ENCODE results near the gene CCDC121.
"Not testable (repeated sequence)": the region's sequence is repeated elsewhere in the genome, so short reads cannot be mapped to it uniquely, and the experiment has no call there.

Gene CCDC121

DNA sequence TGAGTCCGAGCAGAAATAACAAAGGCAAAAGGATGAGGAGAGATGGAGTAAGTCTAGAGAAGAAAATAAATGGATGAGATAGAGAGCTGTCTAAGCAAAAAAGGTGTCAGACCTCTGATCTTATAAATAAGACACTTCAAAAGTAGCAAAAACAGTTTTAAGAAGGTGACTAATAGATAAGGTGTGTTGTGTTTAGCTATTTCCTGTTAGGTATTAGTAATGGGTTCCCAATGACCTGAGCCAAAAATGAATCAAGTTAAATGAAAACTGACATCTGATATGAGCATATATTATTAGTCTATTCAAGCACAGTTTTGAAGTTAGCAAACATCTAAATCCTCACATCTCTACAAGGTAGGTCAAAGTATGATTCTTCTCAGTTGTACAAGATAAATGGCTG lies 24.0 kb upstream of the CCDC121 start:
- Histone ChIP-seq H3K27me3 (ENCODE audit: control insufficient read depth, insufficient read depth, low read length) (no peaks in the 10 kb centered on the region), H3K27ac (ENCODE audit: low read depth, low read length) (no peak overlapping the region), H3K4me1 (ENCODE audit: control insufficient read depth, insufficient read depth, low read length) (no peaks in the 10 kb centered on the region), H3K36me3 (ENCODE audit: control insufficient read depth, insufficient read depth, low read length) (peaks cover 55% of the 10 kb centered on the region), H3K4me3 (ENCODE audit: low read length) (no peak overlapping the region), H3K9ac (ENCODE audit: low read length) (no peak overlapping the region)

DNA sequence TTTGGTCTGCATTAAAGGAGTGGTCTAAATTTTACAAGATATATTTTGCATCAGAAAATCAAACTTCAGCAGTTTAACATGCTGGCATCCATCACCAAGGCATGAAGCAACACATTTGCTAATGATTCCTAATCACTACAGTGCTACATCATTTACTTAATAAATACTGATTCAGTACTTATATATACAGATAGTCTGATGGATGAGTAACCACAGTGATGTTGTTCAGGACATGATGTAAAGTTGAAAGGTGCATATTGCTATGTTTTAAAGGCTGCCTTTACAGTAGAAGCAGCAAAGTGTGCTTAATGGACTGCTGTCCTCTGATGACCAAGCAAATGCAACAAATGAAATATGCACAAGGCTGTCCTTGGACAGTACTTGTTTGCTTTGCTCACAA lies 23.5 kb upstream of the CCDC121 start:
- Histone ChIP-seq H3K4me3 (ENCODE audit: low read length) (no peak overlapping the region), H3K9ac (ENCODE audit: low read length) (no peak overlapping the region), H3K36me3 (ENCODE audit: control insufficient read depth, insufficient read depth, low read length) (peaks cover 54% of the 10 kb centered on the region), H3K27me3 (ENCODE audit: control insufficient read depth, insufficient read depth, low read length) (no peaks in the 10 kb centered on the region), H3K4me1 (ENCODE audit: control insufficient read depth, insufficient read depth, low read length) (no peaks in the 10 kb centered on the region), H3K27ac (ENCODE audit: low read depth, low read length) (no peak overlapping the region)

DNA sequence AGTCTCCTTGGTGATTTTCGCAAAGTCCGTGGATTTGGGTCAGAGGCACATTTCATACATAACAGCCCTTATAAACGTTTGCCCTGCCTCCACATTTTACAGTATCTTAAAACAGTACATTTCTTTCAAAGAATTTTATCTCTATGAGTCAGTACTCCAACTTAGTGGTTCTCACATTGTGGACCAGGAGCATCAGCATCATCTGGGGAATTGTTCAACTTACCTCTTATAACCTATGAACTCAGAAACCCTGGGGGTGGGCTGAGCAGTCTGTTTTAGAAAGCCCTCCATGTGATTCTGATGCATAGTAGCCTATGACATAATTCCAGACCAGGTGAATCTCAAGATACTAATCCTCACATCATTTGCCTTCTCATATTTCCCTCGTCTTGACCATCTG lies 22.2 kb upstream of the CCDC121 start:
- H3K4me1 ChIP-seq (ENCODE audit: control insufficient read depth, insufficient read depth, low read length), result no peaks in the 10 kb centered on the region
- H3K36me3 ChIP-seq (ENCODE audit: control insufficient read depth, insufficient read depth, low read length), result peaks cover 55% of the 10 kb centered on the region
- no peak overlapping the region for H3K4me3 ChIP-seq (ENCODE audit: low read length)
- no peaks in the 10 kb centered on the region for H3K27me3 ChIP-seq (ENCODE audit: control insufficient read depth, insufficient read depth, low read length)
- H3K9ac ChIP-seq (ENCODE audit: low read length), result no peak overlapping the region
- no peak overlapping the region for H3K27ac ChIP-seq (ENCODE audit: low read depth, low read length)

- no peak overlapping the region for H3K27ac ChIP-seq (ENCODE audit: low read depth, low read length)
- H3K4me1 ChIP-seq (ENCODE audit: control insufficient read depth, insufficient read depth, low read length), result no peaks in the 10 kb centered on the region
- H3K9ac ChIP-seq (ENCODE audit: low read length), result no peak overlapping the region
- peaks cover 39% of the 10 kb centered on the region for H3K36me3 ChIP-seq (ENCODE audit: control insufficient read depth, insufficient read depth, low read length)
- no peak overlapping the region for H3K4me3 ChIP-seq (ENCODE audit: low read length)
- no peaks in the 10 kb centered on the region for H3K27me3 ChIP-seq (ENCODE audit: control insufficient read depth, insufficient read depth, low read length)
Observed at GRCh38 chr2:27647737-27648136, 18.9 kb upstream of the CCDC121 start.

DNA sequence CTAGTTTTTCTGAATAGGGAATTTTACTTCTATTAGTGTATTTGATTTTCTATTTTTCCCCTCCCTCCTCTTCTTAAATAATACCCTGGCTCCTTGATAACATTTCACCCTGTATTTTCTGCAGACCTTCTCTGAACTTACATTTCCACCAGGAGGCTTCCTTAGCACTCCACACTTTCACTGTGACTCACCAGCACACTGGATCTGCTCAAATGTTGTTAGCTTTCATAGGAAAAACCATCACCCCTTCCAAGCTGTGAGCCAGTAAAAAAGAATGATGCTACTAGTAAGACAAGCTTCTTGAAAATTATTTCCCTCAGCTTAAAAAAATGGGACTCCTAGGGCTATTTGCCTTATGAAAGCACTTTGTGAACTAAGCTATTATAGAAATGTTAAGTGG lies 18.5 kb upstream of the CCDC121 start:
- Histone ChIP-seq H3K27ac (ENCODE audit: low read depth, low read length) (no peak overlapping the region), H3K9ac (ENCODE audit: low read length) (no peak overlapping the region), H3K36me3 (ENCODE audit: control insufficient read depth, insufficient read depth, low read length) (peaks cover 34% of the 10 kb centered on the region), H3K4me3 (ENCODE audit: low read length) (no peak overlapping the region), H3K27me3 (ENCODE audit: control insufficient read depth, insufficient read depth, low read length) (no peaks in the 10 kb centered on the region), H3K4me1 (ENCODE audit: control insufficient read depth, insufficient read depth, low read length) (no peaks in the 10 kb centered on the region)

DNA sequence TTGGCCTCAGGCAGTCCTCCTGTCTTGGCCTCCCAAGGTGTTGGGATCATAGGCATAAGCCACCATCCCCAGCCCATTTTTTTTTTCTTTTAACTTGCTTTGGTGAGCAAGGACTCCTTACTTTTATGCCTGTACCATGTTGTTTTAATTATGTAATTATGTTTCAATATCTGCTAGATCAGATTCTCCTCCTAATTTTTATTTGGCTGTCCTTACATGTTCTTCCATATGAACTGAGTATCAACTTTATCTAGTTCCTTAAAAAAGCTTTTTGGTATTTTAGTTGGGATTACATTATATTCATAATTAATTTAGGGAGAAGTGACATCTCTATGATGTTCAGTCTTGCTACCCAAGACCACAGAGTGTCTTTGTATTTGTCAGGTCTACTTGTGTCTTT lies 16.4 kb upstream of the CCDC121 start:
- no peaks in the 10 kb centered on the region for H3K4me1 ChIP-seq (ENCODE audit: control insufficient read depth, insufficient read depth, low read length)
- peaks cover 29% of the 10 kb centered on the region for H3K36me3 ChIP-seq (ENCODE audit: control insufficient read depth, insufficient read depth, low read length)
- H3K9ac ChIP-seq (ENCODE audit: low read length), result no peak overlapping the region
- H3K27ac ChIP-seq (ENCODE audit: low read depth, low read length), result no peak overlapping the region
- H3K27me3 ChIP-seq (ENCODE audit: control insufficient read depth, insufficient read depth, low read length), result no peaks in the 10 kb centered on the region
- H3K4me3 ChIP-seq (ENCODE audit: low read length), result no peak overlapping the region

DNA sequence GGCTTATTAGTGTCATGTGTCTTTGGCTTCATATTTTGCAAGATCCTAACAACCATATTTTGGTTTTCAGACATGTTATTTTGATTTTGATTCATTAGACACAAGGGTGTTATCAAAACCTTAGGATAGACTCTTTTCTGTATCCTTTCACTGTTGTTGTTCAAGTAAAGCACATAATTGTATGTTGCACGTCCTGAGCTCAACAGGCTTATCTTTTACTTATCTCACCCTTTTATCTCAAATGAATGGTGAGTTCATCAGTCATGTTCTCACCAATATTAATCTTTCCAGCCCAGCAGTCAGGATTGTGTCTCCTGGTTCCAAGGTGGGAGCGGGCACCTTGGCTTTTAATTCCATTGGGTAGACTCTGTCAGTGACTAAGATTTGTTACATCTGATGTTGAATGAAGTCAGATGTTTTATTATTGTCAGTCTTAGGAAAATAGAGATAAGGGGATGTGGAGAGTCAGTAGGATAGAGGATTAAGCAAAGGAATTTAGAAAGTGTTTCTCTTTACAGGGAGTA lies 12.0 kb upstream of the CCDC121 start:
- H3K9ac ChIP-seq (ENCODE audit: low read length), result no peak overlapping the region
- no peaks in the 10 kb centered on the region for H3K27me3 ChIP-seq (ENCODE audit: control insufficient read depth, insufficient read depth, low read length)
- H3K27ac ChIP-seq (ENCODE audit: low read depth, low read length), result no peak overlapping the region
- no peaks in the 10 kb centered on the region for H3K4me1 ChIP-seq (ENCODE audit: control insufficient read depth, insufficient read depth, low read length)
- peaks cover 16% of the 10 kb centered on the region for H3K36me3 ChIP-seq (ENCODE audit: control insufficient read depth, insufficient read depth, low read length)
- H3K4me3 ChIP-seq (ENCODE audit: low read length), result no peak overlapping the region

DNA sequence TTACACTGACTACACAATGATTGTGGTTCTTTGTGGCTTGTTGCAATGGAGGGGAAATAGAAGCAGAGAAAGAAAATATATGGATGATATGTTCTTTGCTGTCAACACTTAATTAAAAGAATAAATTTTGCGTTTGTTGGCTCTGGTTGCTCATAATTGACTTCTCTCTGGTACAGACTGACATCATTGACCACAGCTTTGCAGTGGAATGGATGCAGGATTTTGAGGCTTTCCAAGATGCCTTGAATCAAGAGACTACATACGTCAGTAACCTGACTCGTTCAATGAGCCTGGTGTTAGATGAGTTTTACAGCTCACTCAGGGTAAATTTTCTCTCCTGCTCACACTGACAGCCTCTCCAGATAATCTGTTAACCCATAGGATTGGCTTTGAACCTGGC lies 9.9 kb upstream of the CCDC121 start:
- peaks cover 20% of the 10 kb centered on the region for H3K36me3 ChIP-seq (ENCODE audit: control insufficient read depth, insufficient read depth, low read length)

GRCh38 chr2:27638037-27638637 lies 9.3 kb upstream of the CCDC121 start:
- Histone ChIP-seq H3K36me3 (ENCODE audit: control insufficient read depth, insufficient read depth, low read length) (peaks cover 20% of the 10 kb centered on the region), H3K27ac (ENCODE audit: low read depth, low read length) (no peak overlapping the region), H3K27me3 (ENCODE audit: control insufficient read depth, insufficient read depth, low read length) (no peaks in the 10 kb centered on the region), H3K4me1 (ENCODE audit: control insufficient read depth, insufficient read depth, low read length) (no peaks in the 10 kb centered on the region), H3K4me3 (ENCODE audit: low read length) (no peak overlapping the region), H3K9ac (ENCODE audit: low read length) (no peak overlapping the region)

More for the DNA sequence above, 9.9 kb upstream of the CCDC121 start:
- Histone ChIP-seq H3K4me3 (ENCODE audit: low read length) (no peak overlapping the region), H3K27me3 (ENCODE audit: control insufficient read depth, insufficient read depth, low read length) (no peaks in the 10 kb centered on the region), H3K27ac (ENCODE audit: low read depth, low read length) (no peak overlapping the region), H3K9ac (ENCODE audit: low read length) (no peak overlapping the region), H3K4me1 (ENCODE audit: control insufficient read depth, insufficient read depth, low read length) (no peaks in the 10 kb centered on the region)

- Histone ChIP-seq H3K9ac (ENCODE audit: low read length) (no peak overlapping the region), H3K4me1 (ENCODE audit: control insufficient read depth, insufficient read depth, low read length) (no peaks in the 10 kb centered on the region), H3K27ac (ENCODE audit: low read depth, low read length) (no peak overlapping the region), H3K27me3 (ENCODE audit: control insufficient read depth, insufficient read depth, low read length) (no peaks in the 10 kb centered on the region), H3K36me3 (ENCODE audit: control insufficient read depth, insufficient read depth, low read length) (peaks cover 17% of the 10 kb centered on the region), H3K4me3 (ENCODE audit: low read length) (no peak overlapping the region)
Observed at GRCh38 chr2:27636766-27637165, 8.0 kb upstream of the CCDC121 start.

DNA sequence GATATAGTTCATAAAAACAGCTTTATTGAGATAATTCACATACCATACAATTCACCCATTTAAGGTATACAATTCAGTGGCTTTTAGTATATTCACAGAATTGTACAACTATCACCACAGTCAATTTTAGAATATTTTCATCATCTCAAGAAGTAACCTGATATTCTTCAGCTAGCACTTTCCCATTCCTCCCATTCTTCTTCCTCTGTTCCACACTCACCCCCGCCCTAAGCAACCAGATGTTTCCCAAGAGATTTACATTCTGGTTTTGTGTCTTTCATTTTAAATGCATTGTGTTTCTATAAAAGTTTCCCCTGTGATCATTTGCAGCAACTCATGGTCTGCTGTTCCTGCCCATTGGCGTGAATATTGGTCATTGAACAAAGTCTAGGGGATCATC lies 5.5 kb upstream of the CCDC121 start:
- H3K9ac ChIP-seq (ENCODE audit: low read length), result no peak overlapping the region
- no peak overlapping the region for H3K27ac ChIP-seq (ENCODE audit: low read depth, low read length)
- H3K4me1 ChIP-seq (ENCODE audit: control insufficient read depth, insufficient read depth, low read length), result no peaks in the 10 kb centered on the region
- H3K27me3 ChIP-seq (ENCODE audit: control insufficient read depth, insufficient read depth, low read length), result no peaks in the 10 kb centered on the region
- no peak overlapping the region for H3K4me3 ChIP-seq (ENCODE audit: low read length)
- H3K36me3 ChIP-seq (ENCODE audit: control insufficient read depth, insufficient read depth, low read length), result peaks cover 18% of the 10 kb centered on the region

DNA sequence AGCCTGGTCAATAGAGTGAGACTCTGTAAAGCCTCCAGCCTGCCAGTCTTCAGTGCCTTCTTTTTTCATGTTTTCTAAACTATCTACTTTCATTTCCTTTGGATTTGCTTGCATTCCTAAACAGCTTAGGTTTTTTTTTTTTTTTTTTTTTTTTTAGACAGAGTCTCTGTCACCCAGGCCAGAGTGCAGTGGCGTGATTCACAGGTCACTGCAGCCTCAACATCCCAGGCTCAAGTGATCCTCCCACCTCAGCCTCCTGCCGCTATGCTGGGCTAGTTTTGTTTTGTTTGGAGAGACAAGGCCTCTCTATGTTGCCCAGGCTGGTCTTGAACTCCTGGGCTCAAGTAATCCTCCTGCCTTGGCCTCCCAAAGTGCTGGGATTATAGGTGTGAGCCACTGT lies 1.4 kb upstream of the CCDC121 start:
- not testable (repeated sequence) for H3K4me3 ChIP-seq (ENCODE audit: low read length); H3K4me1 ChIP-seq (ENCODE audit: control insufficient read depth, insufficient read depth, low read length); H3K27ac ChIP-seq (ENCODE audit: low read depth, low read length); H3K36me3 ChIP-seq (ENCODE audit: control insufficient read depth, insufficient read depth, low read length); H3K9ac ChIP-seq (ENCODE audit: low read length); H3K27me3 ChIP-seq (ENCODE audit: control insufficient read depth, insufficient read depth, low read length)

- no peaks in the 10 kb centered on the region for H3K27me3 ChIP-seq (ENCODE audit: control insufficient read depth, insufficient read depth, low read length)
- H3K4me1 ChIP-seq (ENCODE audit: control insufficient read depth, insufficient read depth, low read length), result peaks cover 5% of the 10 kb centered on the region
- peak overlapping the region; percentile 66 for H3K9ac ChIP-seq (ENCODE audit: low read length)
- peak overlapping the region; percentile 59 for H3K27ac ChIP-seq (ENCODE audit: low read depth, low read length)
- H3K36me3 ChIP-seq (ENCODE audit: control insufficient read depth, insufficient read depth, low read length), result peaks cover 7% of the 10 kb centered on the region
- peak overlapping the region; percentile 97 for H3K4me3 ChIP-seq (ENCODE audit: low read length)
Observed at GRCh38 chr2:27627963-27628766, 647 bp downstream of the CCDC121 start.

Measured in rectal smooth muscle tissue (tissue), 1 donor.